ENCODE measurements around the gene ELOVL2. TPM values are rescaled to one million over a fixed set of nuclear protein-coding genes. Genes with fewer than 3 reads are reported as not detected.
"Not testable (repeated sequence)": the region's sequence is repeated elsewhere in the genome, so short reads cannot be mapped to it uniquely, and the experiment has no call there.

ELOVL2 gene, protein sequence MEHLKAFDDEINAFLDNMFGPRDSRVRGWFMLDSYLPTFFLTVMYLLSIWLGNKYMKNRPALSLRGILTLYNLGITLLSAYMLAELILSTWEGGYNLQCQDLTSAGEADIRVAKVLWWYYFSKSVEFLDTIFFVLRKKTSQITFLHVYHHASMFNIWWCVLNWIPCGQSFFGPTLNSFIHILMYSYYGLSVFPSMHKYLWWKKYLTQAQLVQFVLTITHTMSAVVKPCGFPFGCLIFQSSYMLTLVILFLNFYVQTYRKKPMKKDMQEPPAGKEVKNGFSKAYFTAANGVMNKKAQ
- polyA plus RNA-seq (ENCODE audit: insufficient read length in 4 of 4): 10 to 100 TPM in 1 of 4 donors, 1 to 10 TPM in 3; 7.2 to 10.7 (median 8.7) TPM

DNA sequence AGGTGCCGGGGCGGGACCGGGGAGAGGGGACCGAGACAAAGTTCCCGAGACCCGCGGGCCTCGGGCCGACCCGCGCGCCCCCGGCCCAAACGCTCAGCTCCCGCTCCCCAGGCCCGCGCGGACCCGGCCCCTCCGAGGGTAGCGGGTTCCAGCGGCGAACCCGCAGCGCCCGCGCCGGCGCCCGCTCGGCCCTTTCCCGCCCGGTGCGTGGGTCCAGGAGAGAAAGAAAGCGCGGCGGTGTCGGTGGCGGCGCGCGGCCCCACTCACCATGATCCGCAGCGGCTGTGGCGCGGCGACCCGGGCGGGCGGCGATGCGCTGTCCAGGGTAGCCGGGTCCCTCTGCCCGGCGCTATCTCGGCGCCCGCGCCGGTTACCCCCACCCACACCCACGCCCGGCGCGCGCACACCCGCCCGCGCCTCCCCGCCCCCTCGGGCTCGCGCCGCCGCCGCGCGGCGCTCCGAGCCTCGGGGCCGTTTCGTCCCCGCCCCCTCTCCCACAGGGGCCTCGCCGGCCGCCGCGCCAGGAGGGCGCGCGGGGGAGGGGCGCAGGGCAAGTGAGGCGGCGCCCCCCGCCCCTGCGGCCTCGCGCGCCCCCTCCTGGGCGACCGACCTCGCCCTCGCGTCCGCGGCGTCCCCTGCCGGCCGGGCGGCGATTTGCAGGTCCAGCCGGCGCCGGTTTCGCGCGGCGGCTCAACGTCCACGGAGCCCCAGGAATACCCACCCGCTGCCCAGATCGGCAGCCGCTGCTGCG, at the start of gene ELOVL2:
Gene ELOVL2, minus strand, starts transcription at position 345 of the 751 bp plus-strand sequence. Its CDS starts 75 bp downstream, at position 270.
- DNase-seq (ENCODE audit: low read depth in 4 of 4, low spot score in 2 of 4): peak in 1 of 4 donors; percentile 28

DNA sequence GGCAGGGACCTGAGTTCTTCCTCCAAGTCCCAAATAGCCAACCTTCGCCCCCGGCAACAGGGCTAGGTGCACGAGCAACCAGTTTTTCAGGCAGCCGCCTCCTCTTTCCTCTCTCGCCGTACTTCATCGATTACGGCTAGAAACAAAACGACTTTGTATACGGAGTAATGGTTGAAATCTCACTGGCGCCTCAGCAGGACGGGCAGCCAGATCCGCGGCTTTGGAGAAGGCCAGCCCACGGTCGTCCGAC, 49.2 kb upstream of the ELOVL2 start:
- no peak for DNase-seq (ENCODE audit: low read depth in 4 of 4, low spot score in 2 of 4)

DNA sequence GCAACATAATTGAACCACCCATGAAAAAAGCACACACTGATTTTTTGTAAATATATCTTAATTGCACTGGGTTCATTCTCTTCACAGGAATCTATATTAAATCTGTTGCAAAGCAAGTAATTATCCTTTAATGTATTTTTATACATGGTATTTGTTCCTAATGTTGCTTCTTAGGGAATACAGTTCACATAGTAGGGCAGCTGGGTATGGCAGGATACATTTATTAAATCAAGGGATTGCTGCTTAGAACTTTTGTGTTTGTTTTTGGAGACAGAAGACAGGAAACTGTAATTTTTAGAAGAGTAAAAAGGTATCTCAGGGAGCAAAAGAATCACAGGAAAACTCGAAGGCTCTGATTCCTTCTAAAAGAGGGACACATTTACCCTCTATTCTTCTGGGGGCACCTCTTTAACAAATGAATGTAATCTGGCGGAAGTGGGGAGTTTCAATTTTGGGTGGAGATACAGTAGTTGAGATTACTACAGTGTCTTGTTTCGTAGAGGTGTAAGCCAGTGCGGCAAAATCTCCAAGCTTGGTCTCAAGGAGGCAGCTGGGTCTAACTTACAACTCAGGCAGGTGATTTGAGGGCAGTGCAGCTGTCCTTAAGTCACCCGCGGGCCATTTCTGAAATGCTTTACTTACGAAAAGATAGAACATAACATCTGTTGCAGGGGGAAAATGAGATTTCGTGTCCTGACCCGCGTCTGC, 48.7 kb upstream of the ELOVL2 start:
- DNase-seq (ENCODE audit: low read depth in 4 of 4, low spot score in 2 of 4): no peak

DNA sequence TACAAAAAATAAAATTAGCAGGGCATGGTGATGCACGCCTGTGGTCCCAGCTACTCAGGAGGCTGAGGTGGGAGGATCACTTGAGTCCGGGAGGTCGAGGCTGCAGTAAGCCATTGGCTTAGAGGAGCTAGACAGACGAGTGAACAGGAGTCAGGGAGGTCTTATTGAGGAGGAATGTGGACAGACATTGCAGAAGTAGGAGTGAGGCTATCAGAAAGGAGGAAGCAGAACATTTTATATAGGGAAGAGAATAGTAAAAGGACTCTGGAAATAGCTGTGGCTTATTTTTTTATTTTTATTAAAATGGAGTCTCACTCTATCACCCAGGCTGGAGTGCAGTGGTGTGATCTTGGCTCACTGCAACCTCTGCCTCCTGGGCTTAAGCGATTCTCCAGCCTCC, 47.0 kb upstream of the ELOVL2 start:
- not testable (repeated sequence) for DNase-seq (ENCODE audit: low read depth in 4 of 4, low spot score in 2 of 4)

DNA sequence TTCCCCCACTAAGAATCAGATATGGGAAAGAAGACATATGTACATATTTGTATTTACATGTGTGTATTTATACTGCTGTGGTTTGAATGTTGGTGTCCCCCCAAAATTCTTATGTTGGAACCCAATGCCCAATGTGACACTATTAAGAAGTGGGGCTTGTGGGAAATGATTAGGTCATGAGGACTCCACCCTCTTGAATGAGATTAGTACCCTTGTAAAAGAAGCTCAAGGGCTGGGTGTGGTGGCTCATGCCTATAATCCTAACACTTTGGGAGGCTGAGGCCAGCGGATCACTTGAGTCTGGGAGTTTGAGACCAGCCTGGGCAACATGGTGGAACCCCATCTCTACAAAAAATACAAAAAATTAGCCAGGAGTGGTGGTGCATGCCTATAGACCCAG, 45.6 kb upstream of the ELOVL2 start:
- no peak for DNase-seq (ENCODE audit: low read depth in 4 of 4, low spot score in 2 of 4)

DNA sequence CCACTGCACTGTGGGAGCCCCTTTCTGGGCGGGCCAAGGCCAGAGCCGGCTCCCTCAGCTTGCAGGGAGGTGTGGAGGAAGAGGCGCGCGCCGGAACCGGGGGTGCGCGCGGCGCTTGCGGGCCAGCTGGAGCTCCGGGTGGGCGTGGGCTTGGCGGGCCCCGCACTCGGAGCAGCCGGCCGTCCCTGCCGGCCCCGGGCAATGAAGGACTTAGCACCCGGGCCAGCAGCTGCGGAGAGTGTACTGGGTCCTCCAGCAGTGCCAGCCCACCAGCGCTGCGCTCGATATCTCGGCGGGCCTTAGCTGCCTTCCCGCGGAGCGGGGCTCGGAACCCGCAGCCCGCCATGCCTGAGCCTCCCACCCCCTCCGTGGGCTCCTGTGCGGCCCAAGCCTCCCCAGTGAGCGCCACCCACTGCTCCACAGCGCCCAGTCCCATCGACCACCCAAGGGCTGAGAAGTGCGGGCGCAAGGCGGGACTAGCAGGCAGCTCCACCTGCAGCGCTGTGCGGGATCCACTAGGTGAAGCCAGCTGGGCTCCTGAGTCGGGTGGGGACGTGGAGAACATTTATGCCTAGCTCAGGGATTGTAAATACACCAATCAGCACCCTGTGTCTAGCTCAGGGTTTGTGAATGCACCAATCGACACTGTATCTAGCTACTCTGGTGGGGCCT, 43.2 kb upstream of the ELOVL2 start:
- not testable (repeated sequence) for DNase-seq (ENCODE audit: low read depth in 4 of 4, low spot score in 2 of 4)

DNA sequence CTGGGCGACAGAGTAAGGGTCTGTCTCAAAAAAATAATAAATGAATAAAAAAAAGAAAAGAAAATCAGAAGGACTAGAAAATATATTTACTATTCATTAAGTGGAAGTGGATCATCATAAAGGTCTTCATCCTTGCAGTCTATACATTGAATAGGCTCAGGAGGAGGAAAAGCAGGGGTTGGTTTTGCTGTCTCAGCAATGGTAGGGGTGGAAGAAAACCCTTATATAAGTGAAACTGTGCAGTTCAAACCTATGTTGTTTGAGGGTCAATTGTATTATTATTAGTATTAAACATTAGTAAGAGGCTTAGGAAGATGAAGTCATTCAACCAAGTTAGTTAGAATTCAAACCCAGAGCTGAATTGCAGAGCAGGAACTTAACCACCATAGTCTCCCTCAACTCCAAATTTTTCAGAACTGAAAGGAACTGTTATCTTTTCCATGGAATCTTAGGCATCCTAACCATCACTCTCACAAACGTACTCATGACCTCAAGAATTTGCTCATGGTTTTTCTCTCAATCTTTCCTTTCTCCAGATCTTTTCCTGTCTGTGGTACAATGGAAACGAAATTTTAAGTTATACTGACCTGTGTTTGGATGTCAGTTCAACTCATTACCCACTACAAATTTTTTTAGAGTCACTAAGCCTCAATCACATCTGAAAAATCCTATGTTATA, 41.8 kb upstream of the ELOVL2 start:
- DNase-seq (ENCODE audit: low read depth in 4 of 4, low spot score in 2 of 4): no peak

DNA sequence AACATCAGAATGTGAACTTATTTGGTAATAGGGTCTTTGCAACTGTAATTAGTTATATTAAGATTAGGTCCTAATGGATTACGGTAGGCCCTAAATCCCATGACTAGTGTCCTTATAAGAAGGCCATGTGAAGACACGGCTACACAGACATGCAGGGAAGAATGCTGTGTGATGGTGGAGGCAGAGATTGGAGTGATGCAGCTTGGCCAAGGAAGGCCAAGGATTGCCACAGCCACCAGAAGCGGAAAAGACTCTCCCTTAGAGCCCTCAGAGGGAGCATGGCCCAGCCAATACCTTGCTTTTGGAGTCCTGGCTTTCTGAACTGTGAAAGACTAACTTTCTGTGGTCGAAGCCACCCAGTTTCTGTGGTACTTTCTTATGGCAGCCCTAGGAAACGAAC, 39.9 kb upstream of the ELOVL2 start:
- no peak for DNase-seq (ENCODE audit: low read depth in 4 of 4, low spot score in 2 of 4)

DNA sequence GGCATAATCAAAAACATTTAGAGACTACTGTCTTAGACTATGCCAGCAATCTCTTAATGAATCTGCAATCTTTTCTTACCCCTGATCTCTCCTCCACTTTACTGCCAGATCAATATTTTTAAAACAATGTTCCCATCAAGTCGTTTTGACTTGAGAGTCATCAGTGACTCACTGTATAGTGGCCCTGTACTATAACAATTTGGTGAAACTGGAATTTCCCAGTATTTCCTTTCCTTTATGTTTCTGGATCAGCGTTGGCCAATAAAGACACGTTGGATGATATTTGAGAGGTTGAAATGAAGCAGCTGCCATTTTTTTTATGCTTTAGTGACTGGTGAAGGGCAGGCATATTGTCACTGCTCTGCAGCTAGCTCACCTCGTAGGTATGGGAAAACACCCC, 39.4 kb upstream of the ELOVL2 start:
- DNase-seq (ENCODE audit: low read depth in 4 of 4, low spot score in 2 of 4): no peak

DNA sequence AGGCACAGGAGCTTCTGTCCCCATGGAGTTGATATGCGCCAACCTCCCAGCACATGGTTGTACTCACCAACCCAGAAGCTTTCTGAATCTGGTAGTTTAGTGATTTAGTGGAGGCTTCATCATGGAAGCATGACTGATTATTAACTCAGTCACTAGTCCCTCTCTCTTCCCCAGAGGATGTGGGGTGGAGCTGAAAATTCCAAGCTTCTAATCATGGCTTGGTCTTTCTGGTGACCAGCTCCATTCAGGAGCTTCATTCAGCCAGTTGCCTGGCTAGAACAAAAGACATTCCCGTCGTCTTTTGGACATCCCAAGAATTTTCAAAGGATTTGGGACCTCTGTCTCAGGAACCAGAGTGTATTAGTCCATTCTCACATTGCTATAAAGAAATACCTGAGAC, 36.2 kb upstream of the ELOVL2 start:
- no peak for DNase-seq (ENCODE audit: low read depth in 4 of 4, low spot score in 2 of 4)

DNA sequence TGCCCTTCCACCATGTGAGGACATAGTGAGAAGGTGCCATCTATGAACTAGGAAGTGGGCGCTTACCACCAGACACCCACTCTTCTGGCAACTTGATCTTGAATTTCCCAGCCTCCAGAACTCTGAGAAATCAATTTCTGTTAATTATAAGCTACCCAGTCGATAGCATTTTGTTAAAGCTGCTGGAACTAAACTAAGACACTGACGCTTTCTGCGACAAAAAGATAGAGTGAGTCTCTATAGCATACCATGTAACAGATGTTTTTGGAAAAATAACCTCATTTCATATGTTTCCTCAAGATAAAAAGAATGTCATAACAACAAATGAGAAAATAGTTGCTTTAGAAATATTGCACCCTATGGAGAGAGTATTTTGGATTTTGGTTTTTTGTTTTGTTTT, 34.2 kb upstream of the ELOVL2 start:
- DNase-seq (ENCODE audit: low read depth in 4 of 4, low spot score in 2 of 4): no peak

DNA sequence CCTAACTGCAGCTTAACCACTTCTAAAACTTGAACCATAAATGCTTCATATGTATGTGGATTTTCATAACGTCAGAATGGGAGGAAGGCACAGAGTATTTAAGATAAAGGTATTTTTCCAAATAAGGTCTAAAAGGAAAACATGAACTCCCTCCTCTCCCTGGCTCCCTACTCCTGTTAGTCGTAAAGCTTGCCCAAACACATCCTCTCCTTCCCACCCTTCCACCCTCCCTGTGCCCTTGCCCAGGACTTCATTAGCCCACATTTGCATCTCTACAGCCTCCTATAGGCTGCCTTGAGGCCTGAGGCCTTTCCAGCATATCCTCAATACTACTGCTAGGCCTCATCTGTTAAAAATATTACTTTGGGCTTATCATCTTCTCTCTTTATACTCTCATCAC, 32.4 kb upstream of the ELOVL2 start:
- DNase-seq (ENCODE audit: low read depth in 4 of 4, low spot score in 2 of 4): no peak

DNA sequence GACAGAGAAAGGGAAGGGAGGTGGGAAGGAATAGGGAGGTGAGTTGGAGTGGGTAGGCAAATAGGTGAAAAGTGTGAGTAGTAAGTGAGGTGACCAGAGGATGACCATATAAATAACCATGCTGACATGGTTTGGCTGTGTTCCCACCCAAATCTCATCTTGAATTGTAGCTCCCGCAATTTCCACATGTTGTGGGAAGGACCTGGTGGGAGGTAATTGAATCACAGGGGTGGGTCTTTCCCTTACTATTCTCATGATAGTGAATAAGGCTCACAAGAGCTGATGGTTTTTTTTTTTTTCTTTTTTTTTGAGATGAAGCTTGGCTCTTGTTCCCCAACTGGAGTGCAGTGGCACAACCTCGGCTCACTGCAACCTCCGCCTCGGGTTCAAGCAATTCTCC, 28.0 kb upstream of the ELOVL2 start:
- no peak for DNase-seq (ENCODE audit: low read depth in 4 of 4, low spot score in 2 of 4)

DNA sequence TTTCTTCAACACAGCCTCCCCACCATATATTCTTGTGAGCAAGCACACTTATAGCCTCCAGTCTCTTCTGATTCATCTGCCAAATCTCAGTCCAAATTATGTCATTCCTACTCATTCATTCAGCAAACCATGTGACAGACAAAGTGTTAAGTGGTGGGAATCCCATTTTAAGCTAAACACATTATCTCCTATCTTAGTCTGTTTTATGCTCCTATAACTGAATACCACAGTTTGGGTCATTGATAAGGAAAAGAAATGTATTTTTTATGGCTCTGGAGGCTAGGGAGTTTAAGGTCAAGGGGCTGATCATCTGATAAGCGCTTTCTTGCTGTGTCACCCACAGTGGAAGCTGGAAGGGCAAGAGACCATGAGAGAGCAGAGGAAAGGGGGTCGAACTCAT, 25.7 kb upstream of the ELOVL2 start:
- DNase-seq (ENCODE audit: low read depth in 4 of 4, low spot score in 2 of 4): no peak

DNA sequence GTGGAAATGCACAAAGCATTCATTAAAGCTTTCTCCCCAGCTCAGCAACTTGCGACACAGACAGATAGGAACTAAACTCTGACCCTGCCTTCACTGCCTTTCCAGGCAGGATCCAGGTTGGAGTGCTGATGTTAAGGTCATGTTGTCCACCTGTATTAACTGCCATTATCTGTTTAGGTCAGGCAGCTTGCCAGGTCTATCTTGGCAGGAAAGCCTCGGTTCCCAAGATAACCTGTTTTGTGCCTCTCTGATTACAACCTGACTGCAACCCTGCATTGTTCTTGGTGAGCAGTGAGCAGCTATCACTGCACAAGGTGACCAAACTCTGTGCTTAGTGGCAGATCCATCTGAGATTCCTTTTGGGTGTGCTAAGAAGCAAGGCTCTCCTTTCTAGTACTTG, 23.2 kb upstream of the ELOVL2 start:
- DNase-seq (ENCODE audit: low read depth in 4 of 4, low spot score in 2 of 4): no peak

DNA sequence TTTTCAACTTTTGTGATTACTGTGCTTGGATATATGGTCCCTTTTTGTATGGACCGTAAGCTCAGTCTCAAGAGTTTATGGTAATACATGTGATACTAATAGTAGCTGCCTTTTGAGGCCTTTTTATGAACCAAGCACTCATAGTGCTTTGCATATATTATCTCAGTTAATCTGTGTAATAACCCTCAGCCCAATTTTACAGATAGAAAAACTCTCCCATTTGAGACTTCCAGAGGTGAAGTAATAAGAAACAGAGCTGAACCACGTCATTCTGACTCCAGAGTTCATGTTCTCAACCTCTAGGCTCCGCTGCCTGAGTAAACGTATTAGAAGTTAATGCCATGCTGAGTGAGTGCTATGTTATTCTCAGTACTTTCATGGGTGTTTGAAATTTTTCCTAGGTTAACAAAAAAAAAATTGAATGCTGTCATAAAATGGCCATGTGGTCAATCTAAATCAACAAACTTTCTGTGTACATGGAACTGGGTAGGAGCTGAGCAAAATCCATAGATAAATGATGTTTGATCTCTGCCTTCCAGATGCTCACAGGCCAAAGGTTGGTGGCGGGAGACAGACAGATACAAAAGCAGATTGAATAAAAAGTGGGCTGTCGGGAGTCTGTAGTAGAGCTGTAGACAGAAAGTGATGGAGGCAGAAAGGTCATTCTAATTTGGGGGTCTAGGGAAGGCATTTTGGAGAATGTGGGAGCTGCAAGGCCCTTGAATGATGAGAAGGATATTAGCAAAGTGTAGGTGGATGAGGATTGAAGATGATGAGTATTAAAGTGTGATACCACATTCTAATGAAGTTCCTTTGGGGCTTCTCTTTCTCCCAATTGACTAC, 22.6 kb upstream of the ELOVL2 start:
- DNase-seq (ENCODE audit: low read depth in 4 of 4, low spot score in 2 of 4): no peak

DNA sequence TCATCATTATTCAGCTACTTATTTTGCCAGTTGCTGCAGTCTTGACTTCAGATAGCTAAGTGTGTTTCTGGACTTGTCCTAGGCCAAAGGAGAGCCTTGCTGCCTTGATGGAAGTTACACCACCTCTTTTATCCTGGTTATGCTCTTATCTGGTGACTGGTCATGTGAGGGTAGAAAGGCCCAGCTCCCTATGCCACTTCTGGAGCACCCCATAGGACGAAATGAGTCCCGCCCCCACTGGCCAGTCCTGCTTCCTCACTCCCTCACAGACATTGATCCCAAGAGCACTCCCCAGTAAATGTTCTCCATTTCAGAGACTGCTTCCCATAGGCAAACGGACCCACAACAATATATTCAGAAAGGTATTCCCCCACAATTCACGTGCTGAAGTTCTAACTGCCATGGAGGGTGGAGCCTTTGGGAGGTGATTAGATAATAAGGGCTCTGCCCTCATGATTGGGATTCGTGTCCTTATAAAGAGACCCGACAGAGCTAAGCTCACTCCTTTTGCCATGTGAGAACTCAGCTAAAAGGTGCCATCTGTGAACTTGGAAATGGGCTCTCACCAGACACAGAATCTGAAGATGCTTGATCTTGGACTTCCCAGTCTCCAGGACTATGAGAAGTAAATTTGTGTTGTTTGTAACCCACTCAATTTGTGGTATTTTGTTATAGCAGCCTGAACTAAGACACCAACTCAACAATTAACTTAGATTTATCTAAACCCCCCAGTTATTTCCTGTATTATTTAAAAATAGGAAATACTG, 21.5 kb upstream of the ELOVL2 start:
- DNase-seq (ENCODE audit: low read depth in 4 of 4, low spot score in 2 of 4): no peak

DNA sequence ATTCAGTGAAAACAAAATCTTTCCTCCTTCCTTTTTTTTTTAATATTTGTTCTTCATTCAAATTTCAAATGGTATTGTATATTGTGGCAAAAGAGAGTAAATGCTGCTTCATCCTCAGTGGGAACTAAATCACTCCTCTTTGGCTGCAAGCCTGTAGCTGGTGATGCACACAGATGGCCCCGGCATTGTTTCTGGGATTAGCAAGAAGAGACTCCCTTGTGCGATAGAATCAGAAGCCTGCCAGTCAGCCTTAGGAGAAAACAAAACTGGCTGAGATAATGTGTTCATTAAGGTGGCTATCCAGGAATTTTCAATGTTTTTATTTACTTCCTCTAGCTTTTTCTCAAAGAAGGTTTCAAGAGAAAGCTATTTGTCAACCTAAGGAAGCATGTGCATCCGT, 20.7 kb upstream of the ELOVL2 start:
- DNase-seq (ENCODE audit: low read depth in 4 of 4, low spot score in 2 of 4): no peak

DNA sequence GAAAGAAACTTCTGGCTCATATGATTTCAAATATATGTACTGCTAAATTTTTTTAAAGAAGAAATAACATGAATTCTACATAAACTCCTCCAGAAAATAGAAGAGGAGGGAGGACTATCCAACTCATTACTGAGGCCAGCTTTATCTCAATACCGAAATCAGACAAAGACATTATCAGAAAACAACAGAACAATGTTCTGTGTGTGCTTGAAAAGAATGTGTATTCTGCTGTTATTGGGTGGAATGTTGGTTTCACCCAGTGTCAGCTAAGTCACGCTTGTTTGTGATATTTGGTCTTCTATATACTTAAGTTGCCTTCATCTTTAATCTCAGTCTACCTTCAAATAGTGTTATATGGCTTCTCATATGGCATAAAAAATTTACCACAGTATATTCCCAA, 18.6 kb upstream of the ELOVL2 start:
- no peak for DNase-seq (ENCODE audit: low read depth in 4 of 4, low spot score in 2 of 4)

Measured in left renal cortex interstitium (tissue), 4 donors.